Fibroblast of mammary gland (primary cell): Measurements from ENCODE around the gene FAM216A.
"Not testable (repeated sequence)": the region's sequence is repeated elsewhere in the genome, so short reads cannot be mapped to it uniquely, and the experiment has no call there.

Experiments
- DNase-seq: peaks from one replicate; pipeline ENCODE4 v3.0.0-alpha.2; 2010; ENCODE audit warnings: low read depth
- H3K4me3 ChIP-seq: 2 replicates; pipeline ENCODE4 v1.5.1; 2011; ENCODE audit warnings: low read depth, mild to moderate bottlenecking, low read length, moderate library complexity; ENCODE audit not compliant: control insufficient read depth
- CTCF ChIP-seq: conservative IDR thresholded peaks from 2 replicates; pipeline ENCODE4 v1.5.1; 2011; ENCODE audit warnings: low read depth, low read length, inconsistent platforms; ENCODE audit not compliant: control insufficient read depth, insufficient read depth

FAM216A gene

GRCh38 chr12:110514363-110514762 lies 45.7 kb downstream of the FAM216A start:
- no peak overlapping the region for H3K4me3 ChIP-seq
- no peak for DNase-seq
- no peak for TF ChIP-seq CTCF

- DNase-seq = no peak
- no peak for TF ChIP-seq CTCF
- H3K4me3 ChIP-seq = no peak overlapping the region
These were observed 48.4 kb downstream of the FAM216A start for GRCh38 chr12:110516995-110517394.

DNA sequence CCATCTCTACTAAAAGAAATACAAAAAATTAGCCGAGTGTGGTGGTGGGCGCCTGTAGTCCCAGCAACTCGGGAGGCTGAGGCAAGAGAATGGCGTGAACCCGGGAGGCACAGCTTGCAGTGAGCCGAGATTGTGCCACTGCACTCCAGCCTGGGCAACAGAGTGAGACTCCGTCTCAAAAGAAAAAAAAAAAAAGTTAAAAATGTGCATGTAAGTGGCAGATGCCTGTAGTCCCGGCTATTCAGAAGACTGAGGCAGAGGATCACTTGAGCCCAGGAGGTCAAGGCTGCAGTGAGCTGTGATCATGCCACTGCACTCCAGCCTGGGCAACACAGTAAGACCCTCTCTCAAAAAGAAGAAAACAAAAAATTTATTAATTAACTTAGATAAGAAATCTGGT lies 49.4 kb downstream of the FAM216A start:
- H3K4me3 ChIP-seq, DNase-seq: not testable (repeated sequence)

DNA sequence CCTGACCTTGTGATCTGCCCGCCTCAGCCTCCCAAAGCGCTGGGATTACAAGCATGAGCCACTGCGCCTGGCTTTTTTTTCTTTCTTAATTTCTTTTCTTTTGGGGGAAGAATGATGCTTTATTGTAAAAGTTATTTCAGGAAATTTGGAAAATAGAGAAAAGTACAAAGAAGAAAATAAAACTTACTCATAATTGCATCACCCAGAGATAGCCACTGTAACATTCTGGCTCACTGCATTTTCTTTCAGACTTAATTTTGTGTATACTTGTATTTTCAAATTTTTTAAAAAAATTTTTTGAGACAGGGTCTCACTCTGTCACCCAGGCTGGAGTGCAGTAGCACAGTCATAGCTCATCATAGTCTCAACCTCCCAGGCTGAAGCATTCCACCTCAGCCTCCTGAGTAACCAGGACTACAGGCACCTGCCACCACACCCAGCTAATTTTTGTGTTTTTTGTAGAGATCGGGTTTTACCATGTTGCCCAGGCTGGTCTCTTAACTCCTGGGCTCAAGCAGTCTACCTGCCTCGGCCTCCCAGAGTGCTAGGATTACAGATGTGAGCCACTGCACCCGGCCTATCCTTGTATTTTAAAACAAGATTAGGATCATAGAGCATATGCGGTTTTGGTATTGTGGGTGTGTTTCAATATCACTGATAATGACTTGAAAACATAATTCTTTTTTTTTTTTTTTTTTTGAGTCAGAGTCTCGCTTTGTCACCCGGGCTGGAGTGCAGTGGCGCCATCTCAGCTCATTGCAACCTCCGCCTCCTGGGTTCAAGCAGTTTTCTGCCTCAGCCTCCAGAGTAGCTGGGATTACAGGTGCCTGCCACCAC lies 52.4 kb downstream of the FAM216A start:
- not testable (repeated sequence) for DNase-seq, H3K4me3 ChIP-seq

- H3K4me3 ChIP-seq = no peak overlapping the region
- no peak for TF ChIP-seq CTCF
- DNase-seq = no peak
These were observed 59.7 kb downstream of the FAM216A start for GRCh38 chr12:110528277-110528839.

GRCh38 chr12:110530511-110530910 lies 61.9 kb downstream of the FAM216A start:
- TF ChIP-seq CTCF = no peak
- DNase-seq = no peak

GRCh38 chr12:110531741-110532333 lies 63.2 kb downstream of the FAM216A start:
- peak; percentile 82 for DNase-seq
- no peak for TF ChIP-seq CTCF
- no peak overlapping the region for H3K4me3 ChIP-seq

More at GRCh38 chr12:110530511-110530910, 61.9 kb downstream of the FAM216A start:
- H3K4me3 ChIP-seq = no peak overlapping the region
